ENCODE measurements around the gene HK1. TPM values are rescaled to one million over a fixed set of nuclear protein-coding genes. Genes with fewer than 3 reads are reported as not detected.

The HK1 gene
- total and polyA plus RNA-seq, 2 of the 13 experiments (the other 11 are each of a cell fraction or from before 2014, with no cell fraction given): 0.29 to 1.5 TPM

DNA sequence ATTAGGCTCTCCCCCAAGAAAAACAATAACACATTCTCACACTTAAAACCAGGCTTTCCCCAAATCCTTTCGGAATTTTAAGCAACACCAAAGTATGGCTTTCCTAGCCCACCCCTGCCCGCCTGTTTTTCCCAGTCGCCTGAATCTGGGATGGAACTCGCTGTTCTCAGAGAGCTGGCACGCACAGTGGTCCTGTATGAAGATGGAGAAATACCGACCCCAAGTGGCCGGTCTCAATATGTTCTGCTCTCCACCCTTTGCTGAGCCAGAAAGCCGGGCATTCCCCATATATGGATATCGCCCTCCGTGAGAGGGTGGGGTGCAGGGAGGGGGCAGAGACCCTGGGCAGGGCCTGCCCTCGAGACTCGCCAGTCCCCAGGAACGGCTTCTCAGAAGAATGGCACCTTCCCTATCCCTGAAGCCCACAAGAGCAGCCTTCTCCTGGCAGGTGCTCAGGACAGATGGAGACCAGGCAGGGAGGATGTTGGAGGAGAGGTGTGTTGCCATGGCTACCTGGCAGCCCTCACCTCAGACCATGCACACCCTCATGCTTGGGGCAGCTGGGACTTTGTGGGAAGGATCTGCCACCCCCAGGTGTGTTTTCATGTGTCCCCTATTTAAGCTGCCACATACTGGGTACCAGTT, 135.0 kb downstream of the HK1 start (continued):
- TF ChIP-seq, protein P1, sequence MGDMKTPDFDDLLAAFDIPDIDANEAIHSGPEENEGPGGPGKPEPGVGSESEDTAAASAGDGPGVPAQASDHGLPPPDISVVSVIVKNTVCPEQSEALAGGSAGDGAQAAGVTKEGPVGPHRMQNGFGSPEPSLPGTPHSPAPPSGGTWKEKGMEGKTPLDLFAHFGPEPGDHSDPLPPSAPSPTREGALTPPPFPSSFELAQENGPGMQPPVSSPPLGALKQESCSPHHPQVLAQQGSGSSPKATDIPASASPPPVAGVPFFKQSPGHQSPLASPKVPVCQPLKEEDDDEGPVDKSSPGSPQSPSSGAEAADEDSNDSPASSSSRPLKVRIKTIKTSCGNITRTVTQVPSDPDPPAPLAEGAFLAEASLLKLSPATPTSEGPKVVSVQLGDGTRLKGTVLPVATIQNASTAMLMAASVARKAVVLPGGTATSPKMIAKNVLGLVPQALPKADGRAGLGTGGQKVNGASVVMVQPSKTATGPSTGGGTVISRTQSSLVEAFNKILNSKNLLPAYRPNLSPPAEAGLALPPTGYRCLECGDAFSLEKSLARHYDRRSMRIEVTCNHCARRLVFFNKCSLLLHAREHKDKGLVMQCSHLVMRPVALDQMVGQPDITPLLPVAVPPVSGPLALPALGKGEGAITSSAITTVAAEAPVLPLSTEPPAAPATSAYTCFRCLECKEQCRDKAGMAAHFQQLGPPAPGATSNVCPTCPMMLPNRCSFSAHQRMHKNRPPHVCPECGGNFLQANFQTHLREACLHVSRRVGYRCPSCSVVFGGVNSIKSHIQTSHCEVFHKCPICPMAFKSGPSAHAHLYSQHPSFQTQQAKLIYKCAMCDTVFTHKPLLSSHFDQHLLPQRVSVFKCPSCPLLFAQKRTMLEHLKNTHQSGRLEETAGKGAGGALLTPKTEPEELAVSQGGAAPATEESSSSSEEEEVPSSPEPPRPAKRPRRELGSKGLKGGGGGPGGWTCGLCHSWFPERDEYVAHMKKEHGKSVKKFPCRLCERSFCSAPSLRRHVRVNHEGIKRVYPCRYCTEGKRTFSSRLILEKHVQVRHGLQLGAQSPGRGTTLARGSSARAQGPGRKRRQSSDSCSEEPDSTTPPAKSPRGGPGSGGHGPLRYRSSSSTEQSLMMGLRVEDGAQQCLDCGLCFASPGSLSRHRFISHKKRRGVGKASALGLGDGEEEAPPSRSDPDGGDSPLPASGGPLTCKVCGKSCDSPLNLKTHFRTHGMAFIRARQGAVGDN (CRISPR knock-in tag; IDR thresholded peaks at IDR 0.05): peak; percentile 29; the same call in 1 of the 2 replicates
- TF ChIP-seq, protein P2, sequence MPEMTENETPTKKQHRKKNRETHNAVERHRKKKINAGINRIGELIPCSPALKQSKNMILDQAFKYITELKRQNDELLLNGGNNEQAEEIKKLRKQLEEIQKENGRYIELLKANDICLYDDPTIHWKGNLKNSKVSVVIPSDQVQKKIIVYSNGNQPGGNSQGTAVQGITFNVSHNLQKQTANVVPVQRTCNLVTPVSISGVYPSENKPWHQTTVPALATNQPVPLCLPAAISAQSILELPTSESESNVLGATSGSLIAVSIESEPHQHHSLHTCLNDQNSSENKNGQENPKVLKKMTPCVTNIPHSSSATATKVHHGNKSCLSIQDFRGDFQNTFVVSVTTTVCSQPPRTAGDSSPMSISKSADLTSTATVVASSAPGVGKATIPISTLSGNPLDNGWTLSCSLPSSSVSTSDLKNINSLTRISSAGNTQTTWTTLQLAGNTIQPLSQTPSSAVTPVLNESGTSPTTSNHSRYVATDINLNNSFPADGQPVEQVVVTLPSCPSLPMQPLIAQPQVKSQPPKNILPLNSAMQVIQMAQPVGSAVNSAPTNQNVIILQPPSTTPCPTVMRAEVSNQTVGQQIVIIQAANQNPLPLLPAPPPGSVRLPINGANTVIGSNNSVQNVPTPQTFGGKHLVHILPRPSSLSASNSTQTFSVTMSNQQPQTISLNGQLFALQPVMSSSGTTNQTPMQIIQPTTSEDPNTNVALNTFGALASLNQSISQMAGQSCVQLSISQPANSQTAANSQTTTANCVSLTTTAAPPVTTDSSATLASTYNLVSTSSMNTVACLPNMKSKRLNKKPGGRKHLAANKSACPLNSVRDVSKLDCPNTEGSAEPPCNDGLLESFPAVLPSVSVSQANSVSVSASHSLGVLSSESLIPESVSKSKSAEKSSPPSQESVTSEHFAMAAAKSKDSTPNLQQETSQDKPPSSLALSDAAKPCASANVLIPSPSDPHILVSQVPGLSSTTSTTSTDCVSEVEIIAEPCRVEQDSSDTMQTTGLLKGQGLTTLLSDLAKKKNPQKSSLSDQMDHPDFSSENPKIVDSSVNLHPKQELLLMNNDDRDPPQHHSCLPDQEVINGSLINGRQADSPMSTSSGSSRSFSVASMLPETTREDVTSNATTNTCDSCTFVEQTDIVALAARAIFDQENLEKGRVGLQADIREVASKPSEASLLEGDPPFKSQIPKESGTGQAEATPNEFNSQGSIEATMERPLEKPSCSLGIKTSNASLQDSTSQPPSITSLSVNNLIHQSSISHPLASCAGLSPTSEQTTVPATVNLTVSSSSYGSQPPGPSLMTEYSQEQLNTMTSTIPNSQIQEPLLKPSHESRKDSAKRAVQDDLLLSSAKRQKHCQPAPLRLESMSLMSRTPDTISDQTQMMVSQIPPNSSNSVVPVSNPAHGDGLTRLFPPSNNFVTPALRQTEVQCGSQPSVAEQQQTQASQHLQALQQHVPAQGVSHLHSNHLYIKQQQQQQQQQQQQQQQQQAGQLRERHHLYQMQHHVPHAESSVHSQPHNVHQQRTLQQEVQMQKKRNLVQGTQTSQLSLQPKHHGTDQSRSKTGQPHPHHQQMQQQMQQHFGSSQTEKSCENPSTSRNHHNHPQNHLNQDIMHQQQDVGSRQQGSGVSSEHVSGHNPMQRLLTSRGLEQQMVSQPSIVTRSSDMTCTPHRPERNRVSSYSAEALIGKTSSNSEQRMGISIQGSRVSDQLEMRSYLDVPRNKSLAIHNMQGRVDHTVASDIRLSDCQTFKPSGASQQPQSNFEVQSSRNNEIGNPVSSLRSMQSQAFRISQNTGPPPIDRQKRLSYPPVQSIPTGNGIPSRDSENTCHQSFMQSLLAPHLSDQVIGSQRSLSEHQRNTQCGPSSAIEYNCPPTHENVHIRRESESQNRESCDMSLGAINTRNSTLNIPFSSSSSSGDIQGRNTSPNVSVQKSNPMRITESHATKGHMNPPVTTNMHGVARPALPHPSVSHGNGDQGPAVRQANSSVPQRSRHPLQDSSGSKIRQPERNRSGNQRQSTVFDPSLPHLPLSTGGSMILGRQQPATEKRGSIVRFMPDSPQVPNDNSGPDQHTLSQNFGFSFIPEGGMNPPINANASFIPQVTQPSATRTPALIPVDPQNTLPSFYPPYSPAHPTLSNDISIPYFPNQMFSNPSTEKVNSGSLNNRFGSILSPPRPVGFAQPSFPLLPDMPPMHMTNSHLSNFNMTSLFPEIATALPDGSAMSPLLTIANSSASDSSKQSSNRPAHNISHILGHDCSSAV (CRISPR knock-in tag; IDR thresholded peaks at IDR 0.05; ENCODE audit: borderline replicate concordance): no peak
- TF ChIP-seq, protein P3, sequence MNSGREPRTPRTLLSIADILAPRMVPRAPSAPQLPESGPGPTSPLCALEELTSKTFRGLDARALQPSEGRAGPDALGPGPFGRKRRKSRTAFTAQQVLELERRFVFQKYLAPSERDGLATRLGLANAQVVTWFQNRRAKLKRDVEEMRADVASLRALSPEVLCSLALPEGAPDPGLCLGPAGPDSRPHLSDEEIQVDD (CRISPR knock-in tag; IDR thresholded peaks at IDR 0.05; ENCODE audit: borderline replicate concordance): no peak
- TF ChIP-seq CC2D1A (CRISPR knock-in tag; IDR thresholded peaks at IDR 0.05) (no peak), REL (CRISPR knock-in tag; conservative IDR thresholded peaks at IDR 0.05) (no peak), MAFG (CRISPR knock-in tag; IDR thresholded peaks at IDR 0.05) (no peak), SRF (IDR thresholded peaks at IDR 0.05; ENCODE audit: low read depth, low read length) (peak; percentile 92), TOE1 (CRISPR knock-in tag; IDR thresholded peaks at IDR 0.05) (no peak), ZSCAN21 (CRISPR knock-in tag; IDR thresholded peaks at IDR 0.05; ENCODE audit: borderline replicate concordance) (no peak), CREM (IDR thresholded peaks at IDR 0.05) (no peak), CREM (CRISPR knock-in tag; IDR thresholded peaks at IDR 0.05) (no peak), GPN1 (CRISPR knock-in tag; IDR thresholded peaks at IDR 0.05; ENCODE audit: borderline replicate concordance) (no peak), KMT2B (CRISPR knock-in tag; IDR thresholded peaks at IDR 0.05) (no peak), FOSL1 (CRISPR knock-in tag; IDR thresholded peaks at IDR 0.05; ENCODE audit: borderline replicate concordance) (no peak), AGO2 (optimal IDR thresholded peaks at IDR 0.05; ENCODE audit: low read depth, low read length) (no peak), ZNF891 (CRISPR knock-in tag; IDR thresholded peaks at IDR 0.05) (no peak)
- TF ChIP-seq, protein P4, sequence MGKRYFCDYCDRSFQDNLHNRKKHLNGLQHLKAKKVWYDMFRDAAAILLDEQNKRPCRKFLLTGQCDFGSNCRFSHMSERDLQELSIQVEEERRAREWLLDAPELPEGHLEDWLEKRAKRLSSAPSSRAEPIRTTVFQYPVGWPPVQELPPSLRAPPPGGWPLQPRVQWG (CRISPR knock-in tag; IDR thresholded peaks at IDR 0.05; ENCODE audit: borderline replicate concordance, low read depth): no peak

All from HepG2 (cell line).